Muscle of arm (tissue), 14 donors: ENCODE measurements around the gene PLA2G4A. TPM values are rescaled to one million over a fixed set of nuclear protein-coding genes. Genes with fewer than 3 reads are reported as not detected.

ENCODE experiments used
- DNase-seq: peaks from one replicate; pipeline ENCODE4 v3.0.0-alpha.2; 2013
- long read RNA-seq, 11 donors: transcript quantifications; one replicate each; lab custom pipeline, GENCODE V29; 2026
- polyA plus RNA-seq, 12 donors: library from polyadenylated mRNA; unstranded; fragments of 120-200 nt; gene quantifications; one replicate each; pipeline ENCODE4 v1.2.1, GENCODE V29; 2013; ENCODE audit not compliant: insufficient read length in 12 of 12

Gene PLA2G4A
- polyA plus RNA-seq, result 10 to 100 TPM in 1 of 12 donors, 1 to 10 TPM in 10, not detected in 1; 2.7 to 12.3 (median 4.8) TPM
- long read RNA-seq, donor 1, result 0 reads
- long read RNA-seq, donor 2, partial matches to known transcripts, result 0 of 1 reads
- long read RNA-seq, donor 2, other reads (novel, unspliced or antisense), result 0 of 1 reads
- long read RNA-seq, donor 3, result 0 reads
- long read RNA-seq, donor 4, result 0 reads
- long read RNA-seq, donor 5, result 0 reads
- long read RNA-seq, donor 6, result 0 reads
- long read RNA-seq, donor 7, result 0 reads
- long read RNA-seq, donor 8, partial matches to known transcripts, result 0 of 1 reads
- long read RNA-seq, donor 8, other reads (novel, unspliced or antisense), result 0 of 1 reads
- long read RNA-seq, donor 9, result 0 reads
- long read RNA-seq, donor 10, result 0 reads
- long read RNA-seq, donor 11, partial matches to known transcripts, result 0 of 1 reads
- long read RNA-seq, donor 11, other reads (novel, unspliced or antisense), result 0 of 1 reads

DNA sequence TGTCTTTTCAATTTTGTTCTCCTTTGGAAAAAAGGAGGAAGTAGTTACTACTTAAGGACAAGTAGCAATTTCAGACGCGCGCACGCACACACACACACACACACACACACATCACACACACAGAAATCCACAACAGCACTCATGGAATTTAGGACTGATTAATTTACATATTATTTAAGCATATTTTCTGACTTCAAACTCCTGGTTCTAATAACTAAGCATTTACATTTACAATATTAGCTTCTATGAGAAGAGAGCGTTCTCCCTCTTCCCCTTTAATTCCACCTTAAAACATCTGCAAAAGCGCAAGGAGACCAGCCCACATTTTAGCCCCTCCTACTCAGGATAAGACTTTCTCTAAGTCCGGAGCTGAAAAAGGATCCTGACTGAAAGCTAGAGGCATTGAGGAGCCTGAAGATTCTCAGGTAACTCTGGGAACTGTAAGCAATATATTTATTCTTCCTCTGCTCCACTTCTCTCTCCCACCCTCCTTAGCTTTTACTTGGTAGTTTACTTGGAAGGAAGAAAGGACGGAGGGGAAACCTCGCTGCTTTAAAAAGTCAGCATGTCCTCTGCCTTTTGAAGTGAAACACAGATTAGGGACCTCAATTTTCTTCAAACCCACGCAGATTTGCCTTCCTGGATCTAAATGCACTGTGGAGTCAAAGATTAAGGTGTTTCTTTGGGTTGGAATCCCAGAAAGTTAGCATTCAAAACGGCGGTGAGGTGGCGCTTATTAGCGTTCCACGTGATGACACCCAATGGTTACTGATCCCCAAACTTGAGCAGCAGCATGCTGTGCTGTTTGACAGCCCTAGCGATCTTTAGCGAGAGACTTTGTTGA is at the start of gene PLA2G4A:
PLA2G4A (plus strand) TSS at position 339 of the 844 bp plus-strand sequence. CDS start 25,406 bp downstream, outside the sequence.
- peak; percentile 82 for DNase-seq

DNA sequence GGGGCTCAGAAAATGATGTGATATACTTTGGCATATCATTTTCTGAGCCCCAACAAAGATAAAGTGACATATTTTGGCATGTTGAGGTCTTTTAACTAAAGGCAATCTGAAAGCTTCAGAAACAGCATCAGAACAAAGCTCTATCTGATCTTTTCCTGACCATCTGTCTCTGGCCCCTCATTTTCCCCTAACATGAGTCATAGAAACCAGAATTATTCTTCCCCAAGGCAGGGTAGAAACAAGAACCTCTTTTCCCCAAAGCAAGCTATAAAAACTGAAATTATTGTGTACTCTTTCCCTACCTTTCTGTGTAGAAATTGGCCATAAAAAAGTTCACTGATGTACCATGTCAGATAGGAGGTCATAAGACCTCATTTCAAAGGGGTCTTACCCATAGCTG is 48.7 kb upstream of the PLA2G4A start:
- DNase-seq, result no peak

DNA sequence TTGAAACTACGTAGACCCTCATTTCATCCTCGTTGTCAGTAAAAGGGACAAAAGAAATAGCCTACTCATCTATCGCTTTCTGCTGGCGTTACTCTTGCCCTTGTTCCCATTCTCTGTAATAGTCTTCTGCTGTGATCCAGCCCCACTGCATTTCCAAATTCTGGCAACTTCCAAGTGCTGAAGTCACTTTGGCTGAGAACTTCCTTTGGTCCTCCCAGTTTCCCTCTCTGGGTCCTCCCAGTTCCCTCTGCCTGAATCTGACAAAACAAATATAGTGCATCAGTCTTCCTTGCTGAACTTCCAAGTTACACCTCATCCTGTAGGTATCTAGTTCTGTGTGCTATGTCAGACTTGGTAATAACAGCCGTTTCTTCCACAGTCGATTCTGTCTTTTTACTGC is 47.0 kb upstream of the PLA2G4A start:
- DNase-seq, result peak; percentile 80

DNA sequence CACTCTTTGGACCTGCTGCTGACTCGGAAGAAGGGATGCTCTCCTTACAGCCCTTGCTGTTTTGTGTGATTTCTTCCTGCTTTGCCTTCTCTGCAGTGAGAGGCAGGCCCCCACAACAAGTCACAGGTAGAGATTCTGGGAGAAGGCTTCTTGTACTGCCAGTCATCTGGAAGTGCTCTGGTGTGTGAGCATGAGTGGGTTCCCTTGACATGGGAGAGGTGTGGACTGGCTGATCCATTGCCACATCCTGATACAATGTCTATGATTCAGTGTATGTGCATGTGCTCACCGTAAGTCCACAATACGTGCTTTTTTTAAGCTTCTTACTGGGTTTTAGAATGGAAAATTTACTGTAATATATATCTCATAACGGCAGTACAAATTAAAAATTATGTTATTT is 46.0 kb upstream of the PLA2G4A start:
- DNase-seq, result no peak

DNA sequence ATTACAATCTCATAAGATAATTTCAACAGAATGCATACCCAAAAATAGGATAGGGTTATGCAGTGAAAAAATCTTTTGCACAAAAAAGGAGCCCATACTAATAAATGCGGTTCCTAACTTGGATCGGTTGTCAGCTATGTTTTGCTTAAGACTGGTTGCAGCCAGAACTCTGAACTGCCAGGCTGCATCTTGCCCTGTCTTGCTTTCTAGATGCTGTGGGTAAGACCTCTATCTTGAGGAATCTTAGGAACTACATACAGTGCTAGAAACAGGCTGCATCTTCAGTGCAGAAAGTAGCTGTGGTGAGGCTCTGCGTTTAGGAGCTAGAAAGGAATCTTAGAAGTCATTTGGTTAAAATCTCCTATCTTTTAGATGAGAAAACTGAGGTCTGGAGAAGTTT is 45.6 kb upstream of the PLA2G4A start:
- no peak for DNase-seq

DNA sequence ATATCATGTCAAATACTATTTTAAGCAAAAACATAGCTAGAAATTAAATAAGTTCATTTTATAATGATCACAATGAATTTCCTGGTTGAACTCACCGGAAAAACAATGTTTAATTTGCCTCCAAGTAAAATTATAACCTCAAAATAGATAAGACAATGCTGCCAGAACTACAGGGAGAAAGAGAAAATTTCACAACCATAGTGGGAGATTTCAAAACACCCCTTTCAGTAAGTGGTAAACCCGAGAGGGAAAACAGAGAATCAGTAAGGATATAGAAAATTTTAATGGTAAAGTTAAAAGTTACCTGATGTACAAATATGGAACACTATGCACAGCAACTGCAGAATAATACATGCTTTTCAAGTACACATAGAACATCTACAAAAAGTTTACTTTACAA is 43.2 kb upstream of the PLA2G4A start:
- no peak for DNase-seq

DNA sequence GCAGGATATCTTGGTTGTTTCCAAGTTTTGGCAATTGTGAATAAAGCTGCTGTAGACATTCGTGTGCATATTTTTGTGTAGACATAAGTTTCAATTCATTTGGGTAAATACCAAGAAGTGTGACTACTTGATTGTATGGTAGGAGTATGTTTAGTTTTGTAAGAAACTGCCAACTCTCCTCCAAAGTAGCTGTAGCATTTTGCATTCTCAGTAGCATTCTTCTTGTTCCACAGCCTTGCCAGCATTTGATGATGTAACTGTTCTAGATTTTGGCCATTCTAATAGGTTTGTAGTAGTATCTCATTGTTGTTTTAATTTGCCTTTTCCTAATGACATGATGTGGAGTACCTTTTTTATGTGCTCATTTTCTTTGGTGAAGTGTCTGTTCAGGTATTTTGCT is 38.6 kb upstream of the PLA2G4A start:
- DNase-seq, result no peak

DNA sequence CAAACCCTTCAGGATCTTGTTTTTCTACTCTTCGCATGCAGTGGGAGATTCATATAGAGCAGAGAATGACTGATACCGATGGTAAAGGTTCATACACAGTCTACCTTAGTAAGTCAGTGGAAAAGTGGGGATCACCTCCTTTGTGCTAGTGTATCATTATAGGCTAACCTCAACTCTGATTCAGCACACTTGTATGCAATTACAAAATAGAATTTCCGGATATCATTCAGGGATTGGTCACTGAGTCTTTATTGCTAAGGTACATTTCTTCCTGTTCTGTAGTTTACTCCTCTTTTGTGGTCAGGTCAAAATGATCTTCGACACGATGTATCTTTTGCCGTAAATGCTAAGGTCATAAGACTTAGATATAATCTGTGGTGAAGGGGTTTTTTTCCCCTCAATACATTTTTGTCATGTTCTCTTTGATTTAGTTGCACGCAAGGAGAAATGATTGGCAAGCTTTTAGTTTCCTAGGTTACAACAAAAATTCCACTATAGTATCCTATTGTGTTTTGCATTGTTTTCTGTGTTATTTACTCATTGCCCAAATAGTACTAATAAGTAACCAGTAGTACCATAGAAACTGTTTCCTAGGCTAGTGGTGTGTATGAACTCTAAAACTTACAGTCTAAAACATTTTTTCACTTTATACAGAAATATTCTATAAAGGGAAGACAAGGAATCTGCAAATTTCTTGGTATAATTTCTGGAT is 35.7 kb upstream of the PLA2G4A start:
- no peak for DNase-seq

DNA sequence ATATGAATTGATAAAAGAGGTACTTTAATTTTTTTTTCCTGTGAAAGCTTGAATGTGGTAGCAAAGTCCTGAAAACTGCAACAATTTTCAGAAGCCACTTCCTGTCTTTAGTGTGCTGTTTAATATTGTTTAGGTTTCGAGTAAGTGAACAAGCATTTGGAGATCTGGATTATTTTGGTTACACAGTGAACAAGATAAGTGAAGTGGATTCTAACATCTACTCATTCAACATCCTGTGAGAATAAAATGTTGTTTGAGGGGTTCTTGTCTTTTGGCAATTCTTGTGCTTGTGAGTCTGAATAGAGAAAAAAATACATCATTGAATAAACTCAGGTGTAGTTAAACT is 35.2 kb upstream of the PLA2G4A start:
- no peak for DNase-seq

DNA sequence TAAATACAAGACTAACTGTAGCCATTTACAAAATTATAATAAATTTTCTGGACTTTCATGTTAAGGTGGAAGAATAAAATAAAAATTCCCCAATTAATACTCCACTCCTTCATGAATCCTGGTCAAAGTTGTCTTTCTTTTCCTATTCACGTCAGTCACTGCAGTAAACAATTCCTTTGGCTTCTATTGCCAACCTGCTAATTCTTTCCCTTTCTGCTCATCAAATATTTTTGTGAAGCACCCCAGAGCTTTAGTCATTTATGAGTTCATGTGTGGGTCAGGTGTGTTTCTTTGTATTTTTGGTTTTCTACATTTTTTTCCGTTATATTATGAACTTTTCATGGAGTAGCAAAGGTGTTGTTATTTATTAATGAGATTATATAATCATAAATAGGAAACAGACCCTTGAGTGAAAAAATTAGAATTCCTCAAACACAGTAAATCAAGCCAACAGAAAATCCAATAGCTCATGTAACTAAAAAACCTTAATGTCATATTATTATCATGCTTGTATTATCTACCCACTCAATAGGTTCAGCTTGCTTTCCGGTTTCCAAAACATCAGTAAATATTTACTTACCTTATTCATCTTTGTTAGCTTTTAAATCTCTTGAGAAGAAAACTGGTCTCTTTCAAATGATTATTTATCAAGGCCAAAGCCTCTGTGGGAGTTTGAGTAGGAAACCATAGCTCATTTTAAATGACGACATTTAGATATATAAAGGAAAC is 29.6 kb upstream of the PLA2G4A start:
- no peak for DNase-seq

DNA sequence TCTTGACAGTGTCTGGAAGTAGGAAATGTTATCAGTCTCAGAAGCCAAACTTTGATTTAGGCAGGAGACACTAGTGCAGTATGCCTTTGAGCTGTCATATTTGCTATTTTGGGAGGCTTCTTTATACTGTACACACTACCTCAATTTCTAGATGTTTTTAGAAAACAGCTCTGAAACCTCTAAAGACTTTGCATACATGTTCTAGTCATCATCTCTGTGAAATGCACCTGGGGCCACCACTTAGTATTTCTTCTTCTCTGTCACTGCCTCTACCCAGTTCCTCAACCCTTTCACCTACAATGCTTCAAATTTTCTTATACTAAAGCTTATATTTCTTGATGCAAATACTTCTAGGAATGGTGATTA is 29.1 kb upstream of the PLA2G4A start:
- DNase-seq, result no peak

DNA sequence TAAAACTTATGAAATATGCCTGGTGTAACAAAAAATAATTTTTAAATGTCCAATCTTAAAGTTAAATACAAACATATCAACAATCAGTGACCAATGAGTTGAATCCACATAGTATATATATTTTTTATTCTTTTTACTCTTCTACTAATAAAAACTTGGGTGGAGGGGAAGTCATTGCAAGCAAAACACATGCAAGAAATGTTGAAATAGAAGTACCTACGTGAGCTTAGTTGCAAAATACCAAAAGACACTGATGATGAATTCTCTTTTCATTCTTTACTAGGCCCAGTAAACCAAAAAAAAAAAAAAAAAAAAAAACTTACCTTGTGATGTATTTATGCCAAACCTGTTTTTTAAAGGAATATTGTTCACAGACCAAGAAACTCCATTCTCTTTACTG is 26.4 kb upstream of the PLA2G4A start:
- no peak for DNase-seq

DNA sequence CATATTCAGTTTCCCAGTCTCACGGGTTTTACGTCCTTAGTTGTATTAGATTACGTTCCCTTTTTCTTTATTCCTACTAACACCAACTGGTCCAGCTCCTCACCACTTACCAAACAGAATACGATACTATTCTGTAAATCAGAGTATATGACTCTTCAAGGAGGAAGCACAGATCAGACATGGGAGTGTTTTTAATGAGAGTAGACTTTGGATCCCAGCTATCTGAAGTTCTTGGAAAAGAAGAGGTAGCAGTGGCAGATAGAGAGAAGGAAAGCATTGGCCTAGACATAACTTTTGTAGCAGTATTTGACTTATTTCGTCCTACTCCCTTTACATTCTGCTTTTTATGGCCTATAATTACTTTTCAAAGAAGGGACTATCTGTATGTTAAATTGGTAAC is 24.1 kb upstream of the PLA2G4A start:
- no peak for DNase-seq

DNA sequence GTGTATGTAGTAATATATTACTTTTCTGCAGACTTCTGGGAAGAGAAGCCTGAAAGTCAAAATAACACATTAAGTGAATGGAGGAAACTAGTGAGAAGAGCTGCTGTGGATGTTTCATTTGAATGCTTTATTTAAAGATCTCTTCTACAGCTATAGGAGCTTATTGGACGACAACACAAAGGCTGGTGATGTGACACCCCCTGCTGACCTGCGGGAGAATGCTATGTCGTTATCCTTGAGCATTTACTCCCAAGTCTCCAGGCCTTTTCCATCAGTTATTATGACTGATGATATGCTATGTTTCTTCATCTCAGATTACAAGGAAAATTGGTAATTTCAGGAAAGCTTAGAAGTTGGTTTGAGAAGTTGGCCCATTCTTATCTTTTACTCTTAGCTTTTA is 22.3 kb upstream of the PLA2G4A start:
- DNase-seq, result no peak

DNA sequence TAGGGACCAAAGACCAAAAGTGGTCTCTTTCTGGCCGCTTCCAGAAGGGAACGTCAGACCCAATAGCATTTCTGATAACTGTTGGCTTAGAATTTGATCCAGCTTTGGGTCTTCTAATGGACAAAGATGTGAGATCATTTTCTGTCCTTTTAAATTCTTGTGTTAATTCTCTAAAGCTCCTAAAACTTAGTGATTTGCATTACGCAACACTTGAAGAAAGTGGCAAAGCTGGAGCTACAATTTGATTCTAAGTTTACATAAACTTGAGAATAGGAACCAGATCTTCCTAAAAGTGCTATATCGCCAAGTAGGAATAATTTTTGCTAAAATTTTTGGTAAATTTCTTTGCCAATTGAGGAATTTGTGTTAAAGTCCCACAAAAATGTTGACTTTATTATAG is 21.6 kb upstream of the PLA2G4A start:
- DNase-seq, result no peak

DNA sequence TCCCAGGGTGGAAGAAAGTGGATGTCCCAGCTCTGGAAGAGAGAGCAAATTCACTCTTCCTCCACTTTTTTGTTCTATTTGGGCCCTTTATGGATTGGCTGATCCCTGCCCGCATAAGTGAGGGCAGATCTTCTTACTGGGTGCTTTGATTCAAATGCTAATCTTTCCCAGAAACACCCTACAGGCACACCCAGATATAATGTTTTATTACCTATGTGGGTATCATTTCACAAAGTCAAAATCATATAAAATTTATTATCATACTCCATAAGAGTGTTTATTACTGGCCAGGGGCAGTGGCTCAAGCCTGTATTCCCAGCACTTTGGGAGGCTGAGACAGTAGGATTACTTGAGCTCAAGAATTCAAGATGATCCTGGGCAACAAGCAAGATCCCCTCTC is 16.9 kb upstream of the PLA2G4A start:
- DNase-seq, result no peak

DNA sequence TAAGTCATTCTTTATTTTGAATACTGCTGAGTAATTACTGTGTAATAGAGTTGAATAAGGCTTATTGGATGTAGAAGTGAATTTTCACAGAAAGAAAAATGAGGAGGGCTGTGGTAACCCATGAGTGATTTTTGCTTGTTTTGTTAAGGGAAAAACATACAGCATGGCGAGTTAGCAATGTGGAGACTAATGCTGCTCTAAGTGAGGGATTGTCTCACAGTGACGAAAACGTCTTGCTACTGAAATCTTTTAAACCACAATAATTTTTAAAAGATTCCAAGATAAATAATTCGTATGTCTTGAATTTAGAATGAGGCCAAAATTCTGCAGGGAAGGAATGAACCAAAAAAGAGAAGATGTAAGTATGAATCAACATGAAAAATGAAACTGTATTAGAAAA is 16.2 kb upstream of the PLA2G4A start:
- no peak for DNase-seq

DNA sequence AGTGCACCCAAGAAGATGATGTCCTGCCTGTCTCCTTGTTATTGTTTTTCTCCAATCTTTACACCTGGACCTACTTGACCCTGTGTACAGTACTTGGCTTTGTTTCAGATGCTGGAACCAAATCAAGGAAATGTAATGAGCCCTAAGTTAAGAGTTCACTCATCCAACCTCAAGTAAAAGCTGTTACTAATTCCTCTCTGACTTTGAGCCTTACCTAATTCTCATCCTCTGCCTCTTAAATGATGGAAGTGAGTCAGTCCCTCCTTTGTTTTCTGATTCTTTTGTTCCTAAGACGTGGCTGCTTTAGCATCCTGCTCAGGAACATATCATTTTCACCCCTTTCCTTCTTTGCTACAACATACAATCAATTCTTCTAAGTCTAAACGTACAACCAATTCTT is 15.3 kb upstream of the PLA2G4A start:
- no peak for DNase-seq

DNA sequence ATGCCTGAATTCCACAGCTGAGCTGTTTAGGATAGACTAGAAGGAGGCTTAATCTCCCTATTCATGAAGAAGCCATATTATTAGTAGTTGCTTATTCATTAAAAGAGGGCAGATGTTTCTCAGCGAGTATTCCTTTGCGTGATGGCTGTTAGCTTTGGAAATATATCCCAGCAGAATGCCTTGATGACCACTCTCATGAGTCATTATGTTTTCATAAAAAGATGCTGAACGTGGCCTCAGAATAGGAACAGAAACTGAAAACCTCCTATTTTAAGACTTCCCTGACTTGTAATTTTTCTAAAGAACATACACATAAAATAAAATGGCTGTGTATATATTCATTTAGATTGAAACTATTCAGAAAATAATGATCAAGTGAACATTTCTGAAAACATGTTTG is 9.6 kb upstream of the PLA2G4A start:
- no peak for DNase-seq

DNA sequence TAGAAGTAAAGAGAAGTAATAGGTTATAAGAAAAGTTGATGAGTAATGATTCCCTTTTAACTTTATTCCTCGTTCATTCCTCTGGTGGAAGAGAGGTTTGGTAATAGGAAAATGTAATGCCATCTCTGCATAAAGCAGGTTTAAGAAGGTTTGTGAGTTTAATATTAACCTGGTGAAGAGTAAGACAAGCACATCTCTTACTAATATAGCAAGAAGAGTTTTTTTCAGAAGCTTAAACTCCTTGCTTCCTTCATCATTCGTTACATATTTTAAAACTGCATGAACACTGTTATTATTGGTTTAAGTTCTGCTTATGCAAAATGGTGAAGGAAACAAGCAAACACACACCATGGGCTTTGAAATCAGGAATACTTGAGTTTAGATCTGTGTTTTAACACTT is 9.2 kb upstream of the PLA2G4A start:
- no peak for DNase-seq

DNA sequence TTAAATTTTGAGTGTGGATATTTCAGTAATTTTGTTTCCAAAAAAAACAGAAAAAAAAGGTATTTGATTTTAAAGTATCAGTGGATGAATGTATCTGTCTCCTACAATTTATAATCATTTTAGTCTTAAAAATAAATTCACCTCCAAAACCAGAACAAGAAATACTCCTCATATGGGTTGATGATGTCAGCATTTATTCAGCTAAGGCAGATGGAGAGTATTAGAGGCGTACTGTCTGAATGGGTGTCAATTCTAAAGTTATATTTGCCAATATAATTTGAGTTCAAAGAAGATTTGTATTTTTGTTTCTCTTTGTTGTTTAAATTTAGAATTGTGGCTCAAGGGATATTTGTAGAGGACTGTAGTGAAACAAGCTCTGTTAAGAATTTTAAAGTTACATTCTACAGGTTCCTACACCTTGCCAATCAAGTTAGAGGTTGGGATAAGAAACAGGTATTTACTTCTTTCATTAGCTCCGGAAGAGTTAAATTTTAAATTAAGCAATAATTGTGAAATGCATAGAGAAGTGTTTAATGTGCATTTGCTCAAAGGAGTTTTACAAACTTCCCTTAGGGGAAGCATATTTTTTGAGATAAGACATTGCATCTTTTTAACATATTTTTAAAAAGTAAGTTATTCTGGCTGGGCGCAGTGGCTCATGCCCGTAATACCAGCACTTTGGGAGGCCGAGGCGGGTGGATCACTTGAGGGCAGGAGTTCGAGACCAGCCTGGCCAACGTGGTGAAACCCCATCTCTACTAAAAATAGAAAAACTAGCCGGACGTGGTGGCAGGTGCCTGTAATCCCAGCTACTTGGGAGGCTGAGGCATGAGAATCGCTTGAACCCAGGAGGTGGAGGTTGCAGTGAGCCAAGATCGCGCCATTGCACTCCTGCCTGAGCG is 1.2 kb downstream of the PLA2G4A start:
- no peak for DNase-seq
